ENCODE measurements around the gene SNX33. TPM values are rescaled to one million over a fixed set of nuclear protein-coding genes. Genes with fewer than 3 reads are reported as not detected.

Gene SNX33
- total and polyA plus RNA-seq, 2 of the 13 experiments (the other 11 are each of a cell fraction or from before 2014, with no cell fraction given): 11.0 to 11.6 TPM

DNA sequence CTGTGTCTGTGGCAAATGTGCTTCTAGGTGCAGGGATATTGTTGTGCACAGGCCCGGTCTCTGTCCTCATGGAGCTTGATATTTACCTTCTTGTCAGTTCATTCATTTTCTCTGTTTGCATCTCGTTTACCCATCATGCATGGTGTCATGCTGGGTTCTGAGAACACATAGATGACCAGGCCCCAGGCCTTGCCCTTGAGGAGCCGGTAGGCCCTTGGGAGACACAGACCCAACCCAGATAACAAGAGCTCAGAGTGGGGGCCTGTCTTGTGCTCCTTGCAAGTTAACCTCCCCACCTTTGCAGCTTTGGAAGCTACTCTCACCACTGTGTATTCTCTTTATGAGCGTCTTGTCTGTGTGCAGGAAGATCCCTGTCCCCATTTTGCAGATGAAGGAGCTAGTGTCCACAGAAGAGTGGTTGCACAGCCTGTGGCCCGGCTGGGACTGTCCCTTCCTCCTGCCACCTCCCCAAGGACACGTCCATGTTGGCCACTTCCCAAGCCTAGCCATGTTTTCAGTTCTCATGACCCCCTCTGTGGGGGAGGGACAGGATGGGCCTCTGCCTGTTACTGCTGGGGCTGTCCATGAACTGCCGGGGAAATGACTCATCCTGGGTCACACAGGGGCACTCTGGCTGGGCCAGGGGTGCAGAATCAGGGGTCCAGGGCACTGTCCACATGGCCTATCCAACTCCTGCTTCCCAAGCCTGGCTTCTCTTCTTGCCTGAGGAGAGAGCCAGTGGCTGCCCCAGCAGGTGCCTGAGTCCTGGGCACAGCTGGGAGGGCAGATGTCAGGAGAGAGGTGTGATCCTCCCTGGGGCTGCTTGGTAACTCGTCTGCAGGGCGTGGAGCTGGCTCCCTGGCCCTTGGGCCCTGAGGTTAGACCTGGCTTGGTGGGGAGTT is 3.4 kb downstream of the SNX33 start (continued):
- TF ChIP-seq, protein P1, sequence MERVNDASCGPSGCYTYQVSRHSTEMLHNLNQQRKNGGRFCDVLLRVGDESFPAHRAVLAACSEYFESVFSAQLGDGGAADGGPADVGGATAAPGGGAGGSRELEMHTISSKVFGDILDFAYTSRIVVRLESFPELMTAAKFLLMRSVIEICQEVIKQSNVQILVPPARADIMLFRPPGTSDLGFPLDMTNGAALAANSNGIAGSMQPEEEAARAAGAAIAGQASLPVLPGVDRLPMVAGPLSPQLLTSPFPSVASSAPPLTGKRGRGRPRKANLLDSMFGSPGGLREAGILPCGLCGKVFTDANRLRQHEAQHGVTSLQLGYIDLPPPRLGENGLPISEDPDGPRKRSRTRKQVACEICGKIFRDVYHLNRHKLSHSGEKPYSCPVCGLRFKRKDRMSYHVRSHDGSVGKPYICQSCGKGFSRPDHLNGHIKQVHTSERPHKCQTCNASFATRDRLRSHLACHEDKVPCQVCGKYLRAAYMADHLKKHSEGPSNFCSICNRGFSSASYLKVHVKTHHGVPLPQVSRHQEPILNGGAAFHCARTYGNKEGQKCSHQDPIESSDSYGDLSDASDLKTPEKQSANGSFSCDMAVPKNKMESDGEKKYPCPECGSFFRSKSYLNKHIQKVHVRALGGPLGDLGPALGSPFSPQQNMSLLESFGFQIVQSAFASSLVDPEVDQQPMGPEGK (CRISPR knock-in tag; IDR thresholded peaks at IDR 0.05): peak; percentile 95
- TF ChIP-seq MAF1 (CRISPR knock-in tag; IDR thresholded peaks at IDR 0.05; ENCODE audit: borderline replicate concordance) (0 out of 2 replicates have a peak, but pooled peaks have one; percentile 39), EHMT2 (IDR thresholded peaks at IDR 0.05; ENCODE audit: borderline replicate concordance, low read depth, low read length) (no peak), CAMTA2 (CRISPR knock-in tag; IDR thresholded peaks at IDR 0.05; ENCODE audit: borderline replicate concordance) (no peak), CHD2 (IDR thresholded peaks at IDR 0.05; ENCODE audit: low read depth, low read length) (no peak), ZKSCAN5 (CRISPR knock-in tag; IDR thresholded peaks at IDR 0.05) (no peak), SKI (IDR thresholded peaks at IDR 0.05; ENCODE audit: partially characterized antibody) (peak; percentile 35), ZNF614 (CRISPR knock-in tag; IDR thresholded peaks at IDR 0.05; ENCODE audit: borderline replicate concordance) (peak; percentile 66; the same call in 1 of the 2 replicates), KDM4B (CRISPR knock-in tag; IDR thresholded peaks at IDR 0.05) (no peak), NONO (IDR thresholded peaks at IDR 0.05) (no peak), NONO (CRISPR knock-in tag; conservative IDR thresholded peaks at IDR 0.05) (peak; percentile 55; the same call in 1 of the 2 replicates), FOXA3 (CRISPR knock-in tag; IDR thresholded peaks at IDR 0.05) (peak; percentile 67), CREM (IDR thresholded peaks at IDR 0.05) (peak; percentile 37; the same call in 1 of the 2 replicates), CREM (CRISPR knock-in tag; IDR thresholded peaks at IDR 0.05) (no peak), MXD4 (CRISPR knock-in tag; IDR thresholded peaks at IDR 0.05) (peak; percentile 33; the same call in 1 of the 2 replicates), KDM6A (CRISPR knock-in tag; IDR thresholded peaks at IDR 0.05; ENCODE audit: low read depth) (peak; percentile 68), TSC22D2 (CRISPR knock-in tag; IDR thresholded peaks at IDR 0.05; ENCODE audit: borderline replicate concordance) (no peak), ZSCAN29 (CRISPR knock-in tag; conservative IDR thresholded peaks at IDR 0.05) (0 out of 2 replicates have a peak, but pooled peaks have one; percentile 66), HNF4A (CRISPR knock-in tag; IDR thresholded peaks at IDR 0.05) (peak; percentile 72), ATF7-NPFF (CRISPR knock-in tag; IDR thresholded peaks at IDR 0.05; ENCODE audit: low read depth) (0 out of 2 replicates have a peak, but pooled peaks have one; percentile 45), ZBTB38 (CRISPR knock-in tag; IDR thresholded peaks at IDR 0.05) (peak; percentile 59; the same call in 1 of the 2 replicates), ZEB1 (IDR thresholded peaks at IDR 0.05; ENCODE audit: insufficient replicate concordance, low read depth) (no peak), ZNF850 (CRISPR knock-in tag; conservative IDR thresholded peaks at IDR 0.05) (no peak), ZMAT3 (CRISPR knock-in tag; conservative IDR thresholded peaks at IDR 0.05) (no peak), JUNB (CRISPR knock-in tag; IDR thresholded peaks at IDR 0.05; ENCODE audit: borderline replicate concordance) (peak; percentile 89), BCL6 (CRISPR knock-in tag; IDR thresholded peaks at IDR 0.05) (peak; percentile 66), ZIK1 (CRISPR knock-in tag; IDR thresholded peaks at IDR 0.05; ENCODE audit: borderline replicate concordance, low read depth) (0 out of 2 replicates have a peak, but pooled peaks have one; percentile 51), KDM5B (CRISPR knock-in tag; IDR thresholded peaks at IDR 0.05; ENCODE audit: borderline replicate concordance) (0 out of 2 replicates have a peak, but pooled peaks have one; percentile 68)
- TF ChIP-seq, protein P2, sequence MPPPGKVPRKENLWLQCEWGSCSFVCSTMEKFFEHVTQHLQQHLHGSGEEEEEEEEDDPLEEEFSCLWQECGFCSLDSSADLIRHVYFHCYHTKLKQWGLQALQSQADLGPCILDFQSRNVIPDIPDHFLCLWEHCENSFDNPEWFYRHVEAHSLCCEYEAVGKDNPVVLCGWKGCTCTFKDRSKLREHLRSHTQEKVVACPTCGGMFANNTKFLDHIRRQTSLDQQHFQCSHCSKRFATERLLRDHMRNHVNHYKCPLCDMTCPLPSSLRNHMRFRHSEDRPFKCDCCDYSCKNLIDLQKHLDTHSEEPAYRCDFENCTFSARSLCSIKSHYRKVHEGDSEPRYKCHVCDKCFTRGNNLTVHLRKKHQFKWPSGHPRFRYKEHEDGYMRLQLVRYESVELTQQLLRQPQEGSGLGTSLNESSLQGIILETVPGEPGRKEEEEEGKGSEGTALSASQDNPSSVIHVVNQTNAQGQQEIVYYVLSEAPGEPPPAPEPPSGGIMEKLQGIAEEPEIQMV (CRISPR knock-in tag; IDR thresholded peaks at IDR 0.05; ENCODE audit: low read depth): no peak
